ENCODE measurements around the gene GLIPR2.

GRCh38 chr9:36147441-36148175, 11.1 kb downstream of the GLIPR2 start:
- no peak for TF ChIP-seq CTCF (optimal IDR thresholded peaks at IDR 0.05 in 1 of 3, IDR thresholded peaks at IDR 0.05 in 1 of 3, conservative IDR thresholded peaks at IDR 0.05 in 1 of 3; ENCODE audit: extremely low read depth in 1 of 3, insufficient read depth in 2 of 3, low read length in 3 of 3)
- TF ChIP-seq EZH2 (IDR thresholded peaks at IDR 0.05; ENCODE audit: low read length), result no peak

Data from keratinocyte (primary cell).